Measurements from ENCODE around the gene SNAP23.

The SNAP23 gene

DNA sequence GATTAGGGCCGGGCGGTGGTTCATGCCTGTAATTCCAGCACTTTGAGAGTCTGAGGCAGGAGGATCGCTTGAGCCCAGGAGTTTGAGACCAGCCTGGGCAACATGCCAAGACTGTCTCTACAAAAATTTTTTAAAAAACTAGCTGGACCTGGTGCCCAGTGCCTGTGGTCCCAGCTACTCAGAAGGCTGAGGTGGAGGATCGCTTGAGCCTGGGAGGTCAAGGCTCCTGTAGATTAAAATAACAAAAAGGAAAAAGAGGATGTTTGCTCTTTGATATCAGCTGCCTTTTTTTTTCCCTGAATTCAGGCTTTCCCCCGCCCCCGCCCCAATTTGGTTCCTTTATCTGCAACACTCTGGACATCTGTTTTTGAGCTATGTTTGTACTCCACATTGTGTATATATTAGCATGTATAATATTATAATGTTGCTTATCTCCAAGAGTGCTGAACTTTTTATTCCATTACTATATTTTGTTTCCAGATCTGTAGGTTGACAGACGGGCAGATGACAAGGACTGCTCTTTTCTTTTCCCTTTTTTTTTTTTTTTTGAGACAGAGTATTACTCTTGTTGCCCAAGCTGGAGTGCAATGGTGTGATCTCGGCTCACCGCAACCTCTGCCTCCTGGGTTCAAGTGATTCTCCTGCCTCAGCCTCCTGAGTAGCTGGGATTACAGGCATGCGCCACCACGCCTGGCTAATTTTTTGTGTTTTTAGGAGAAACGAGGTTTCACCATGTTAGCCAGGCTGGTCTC is 4.6 kb downstream of the SNAP23 start:
- Histone ChIP-seq H3K27me3 (ENCODE audit: control insufficient read depth, insufficient read depth, low read length) (no peaks in the 10 kb centered on the region), H3K4me1 (peaks cover under 1% of the 10 kb centered on the region), H3K9ac (no peak overlapping the region), H3K27ac (peak overlapping the region; percentile 4), H3K36me3 (ENCODE audit: control insufficient read depth, insufficient read depth, low read length) (no peaks in the 10 kb centered on the region), H3K4me3 (ENCODE audit: low read depth, low read length) (no peak overlapping the region), H3K9me3 (ENCODE audit: control insufficient read depth, low read length) (no peaks in the 10 kb centered on the region), H3K79me2 (peaks cover 2% of the 10 kb centered on the region), H3K4me2 (ENCODE audit: low read length) (no peak overlapping the region), H2AFZ (no peak overlapping the region)
- TF ChIP-seq, protein P1, sequence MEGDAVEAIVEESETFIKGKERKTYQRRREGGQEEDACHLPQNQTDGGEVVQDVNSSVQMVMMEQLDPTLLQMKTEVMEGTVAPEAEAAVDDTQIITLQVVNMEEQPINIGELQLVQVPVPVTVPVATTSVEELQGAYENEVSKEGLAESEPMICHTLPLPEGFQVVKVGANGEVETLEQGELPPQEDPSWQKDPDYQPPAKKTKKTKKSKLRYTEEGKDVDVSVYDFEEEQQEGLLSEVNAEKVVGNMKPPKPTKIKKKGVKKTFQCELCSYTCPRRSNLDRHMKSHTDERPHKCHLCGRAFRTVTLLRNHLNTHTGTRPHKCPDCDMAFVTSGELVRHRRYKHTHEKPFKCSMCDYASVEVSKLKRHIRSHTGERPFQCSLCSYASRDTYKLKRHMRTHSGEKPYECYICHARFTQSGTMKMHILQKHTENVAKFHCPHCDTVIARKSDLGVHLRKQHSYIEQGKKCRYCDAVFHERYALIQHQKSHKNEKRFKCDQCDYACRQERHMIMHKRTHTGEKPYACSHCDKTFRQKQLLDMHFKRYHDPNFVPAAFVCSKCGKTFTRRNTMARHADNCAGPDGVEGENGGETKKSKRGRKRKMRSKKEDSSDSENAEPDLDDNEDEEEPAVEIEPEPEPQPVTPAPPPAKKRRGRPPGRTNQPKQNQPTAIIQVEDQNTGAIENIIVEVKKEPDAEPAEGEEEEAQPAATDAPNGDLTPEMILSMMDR (IDR thresholded peaks at IDR 0.05), result no peak

GRCh38 chr15:42502477-42502876 is 7.0 kb downstream of the SNAP23 start:
- Histone ChIP-seq H3K4me3 (ENCODE audit: low read depth, low read length) (no peak overlapping the region), H3K9ac (no peak overlapping the region), H3K27ac (no peak overlapping the region), H2AFZ (no peak overlapping the region), H3K9me3 (ENCODE audit: control insufficient read depth, low read length) (no peaks in the 10 kb centered on the region), H3K36me3 (ENCODE audit: control insufficient read depth, insufficient read depth, low read length) (no peaks in the 10 kb centered on the region), H3K79me2 (peaks cover 4% of the 10 kb centered on the region), H3K4me1 (no peaks in the 10 kb centered on the region), H3K27me3 (ENCODE audit: control insufficient read depth, insufficient read depth, low read length) (no peaks in the 10 kb centered on the region), H3K4me2 (ENCODE audit: low read length) (no peak overlapping the region)
- TF ChIP-seq, protein P1 (IDR thresholded peaks at IDR 0.05), result no peak

- Histone ChIP-seq H3K79me2 (peaks cover 4% of the 10 kb centered on the region), H3K4me2 (ENCODE audit: low read length) (no peak overlapping the region), H2AFZ (no peak overlapping the region), H3K27me3 (ENCODE audit: control insufficient read depth, insufficient read depth, low read length) (no peaks in the 10 kb centered on the region), H3K36me3 (ENCODE audit: control insufficient read depth, insufficient read depth, low read length) (no peaks in the 10 kb centered on the region), H3K4me3 (ENCODE audit: low read depth, low read length) (no peak overlapping the region), H3K9ac (no peak overlapping the region), H3K27ac (no peak overlapping the region), H3K4me1 (peaks cover 4% of the 10 kb centered on the region), H3K9me3 (ENCODE audit: control insufficient read depth, low read length) (no peaks in the 10 kb centered on the region)
- TF ChIP-seq, protein P1 (IDR thresholded peaks at IDR 0.05), result no peak
Measured at GRCh38 chr15:42503825-42504224, 8.4 kb downstream of the SNAP23 start.

DNA sequence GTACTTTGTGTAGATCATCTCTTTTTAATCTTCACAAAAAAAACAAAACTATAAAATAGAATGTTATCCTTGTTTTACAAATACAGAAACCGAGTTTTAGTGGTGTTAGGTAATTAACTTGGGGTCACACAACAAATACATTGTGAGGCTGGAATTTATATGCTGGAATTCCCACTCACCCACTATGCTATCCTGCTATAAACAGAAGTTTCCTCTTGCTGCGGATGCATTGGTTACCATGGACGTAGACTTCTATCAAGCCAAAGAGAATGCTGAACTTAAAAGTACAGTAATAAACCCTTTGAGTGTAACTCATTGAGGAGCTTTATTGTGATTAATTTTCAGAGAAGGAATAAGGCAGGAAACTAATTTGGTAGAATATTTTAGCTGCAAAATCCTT is 9.2 kb downstream of the SNAP23 start:
- H3K4me3 ChIP-seq (ENCODE audit: low read depth, low read length), result no peak overlapping the region
- no peak overlapping the region for H3K9ac ChIP-seq
- H3K27me3 ChIP-seq (ENCODE audit: control insufficient read depth, insufficient read depth, low read length), result no peaks in the 10 kb centered on the region
- no peak overlapping the region for H3K27ac ChIP-seq
- peaks cover 6% of the 10 kb centered on the region for H3K4me1 ChIP-seq
- H3K4me2 ChIP-seq (ENCODE audit: low read length), result no peak overlapping the region
- no peaks in the 10 kb centered on the region for H3K9me3 ChIP-seq (ENCODE audit: control insufficient read depth, low read length)
- H3K36me3 ChIP-seq (ENCODE audit: control insufficient read depth, insufficient read depth, low read length), result no peaks in the 10 kb centered on the region
- TF ChIP-seq, protein P1 (IDR thresholded peaks at IDR 0.05), result no peak
- H3K79me2 ChIP-seq, result peaks cover 4% of the 10 kb centered on the region
- H2AFZ ChIP-seq, result no peak overlapping the region

DNA sequence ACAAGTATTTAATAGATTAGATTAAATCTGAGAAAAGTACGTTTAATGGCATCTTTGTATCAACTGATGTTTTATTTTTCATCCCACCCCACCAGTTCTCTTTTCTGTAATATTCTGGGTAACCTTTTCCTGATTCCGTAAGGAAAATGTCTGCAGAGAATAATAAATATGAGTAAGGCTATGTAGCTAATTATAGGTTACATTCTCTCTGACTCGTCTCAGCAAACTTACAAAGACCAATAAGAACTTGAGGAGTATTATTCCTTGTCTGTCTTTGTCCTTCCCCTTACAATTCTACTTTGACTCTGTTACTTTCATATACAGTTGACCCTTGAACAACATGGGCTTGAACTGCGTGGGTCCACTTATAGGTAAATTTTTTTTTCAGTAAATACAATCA is 12.1 kb downstream of the SNAP23 start:
- H3K79me2 ChIP-seq, result peaks cover 4% of the 10 kb centered on the region
- TF ChIP-seq, protein P1 (IDR thresholded peaks at IDR 0.05), result no peak
- peaks cover 15% of the 10 kb centered on the region for H3K4me1 ChIP-seq
- no peak overlapping the region for H3K4me2 ChIP-seq (ENCODE audit: low read length)
- no peaks in the 10 kb centered on the region for H3K27me3 ChIP-seq (ENCODE audit: control insufficient read depth, insufficient read depth, low read length)
- no peaks in the 10 kb centered on the region for H3K36me3 ChIP-seq (ENCODE audit: control insufficient read depth, insufficient read depth, low read length)
- no peaks in the 10 kb centered on the region for H3K9me3 ChIP-seq (ENCODE audit: control insufficient read depth, low read length)
- H3K4me3 ChIP-seq (ENCODE audit: low read depth, low read length), result no peak overlapping the region
- no peak overlapping the region for H3K27ac ChIP-seq
- no peak overlapping the region for H3K9ac ChIP-seq
- no peak overlapping the region for H2AFZ ChIP-seq
